ENCODE results near the gene KIF6.

DNA sequence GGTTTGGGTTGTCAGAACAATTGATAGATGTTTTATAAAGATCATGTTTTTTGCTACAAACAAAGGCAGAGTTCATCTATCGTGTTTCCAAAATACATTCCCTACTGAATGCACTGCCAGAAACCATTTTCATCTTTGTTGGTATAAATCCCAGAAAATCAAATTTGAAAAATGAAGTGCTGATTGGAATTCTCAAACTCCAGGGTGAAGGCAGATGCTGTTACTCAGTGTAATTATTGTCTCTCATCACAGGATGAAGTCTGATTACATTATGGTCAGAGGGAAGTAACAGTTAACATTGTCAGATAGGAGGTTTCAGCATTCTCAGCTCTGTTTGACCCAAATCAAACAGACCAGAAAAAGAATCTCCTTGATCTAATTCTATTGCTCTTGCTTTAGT, 204.3 kb downstream of the KIF6 start:
- TF ChIP-seq, protein P1, sequence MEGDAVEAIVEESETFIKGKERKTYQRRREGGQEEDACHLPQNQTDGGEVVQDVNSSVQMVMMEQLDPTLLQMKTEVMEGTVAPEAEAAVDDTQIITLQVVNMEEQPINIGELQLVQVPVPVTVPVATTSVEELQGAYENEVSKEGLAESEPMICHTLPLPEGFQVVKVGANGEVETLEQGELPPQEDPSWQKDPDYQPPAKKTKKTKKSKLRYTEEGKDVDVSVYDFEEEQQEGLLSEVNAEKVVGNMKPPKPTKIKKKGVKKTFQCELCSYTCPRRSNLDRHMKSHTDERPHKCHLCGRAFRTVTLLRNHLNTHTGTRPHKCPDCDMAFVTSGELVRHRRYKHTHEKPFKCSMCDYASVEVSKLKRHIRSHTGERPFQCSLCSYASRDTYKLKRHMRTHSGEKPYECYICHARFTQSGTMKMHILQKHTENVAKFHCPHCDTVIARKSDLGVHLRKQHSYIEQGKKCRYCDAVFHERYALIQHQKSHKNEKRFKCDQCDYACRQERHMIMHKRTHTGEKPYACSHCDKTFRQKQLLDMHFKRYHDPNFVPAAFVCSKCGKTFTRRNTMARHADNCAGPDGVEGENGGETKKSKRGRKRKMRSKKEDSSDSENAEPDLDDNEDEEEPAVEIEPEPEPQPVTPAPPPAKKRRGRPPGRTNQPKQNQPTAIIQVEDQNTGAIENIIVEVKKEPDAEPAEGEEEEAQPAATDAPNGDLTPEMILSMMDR (IDR thresholded peaks at IDR 0.05), result no peak
- TF ChIP-seq POLR2A (IDR thresholded peaks at IDR 0.05), result no peak

Measured in uterus (tissue), 2 donors.